SH-SY5Y (cell line): ENCODE data around the gene S100A4.

Experiments
- GATA2 ChIP-seq: IDR thresholded peaks from 2 replicates; pipeline ENCODE4 v1.6.1; 2011; ENCODE audit warnings: mild to moderate bottlenecking, low read depth, low read length
- GATA3 ChIP-seq: IDR thresholded peaks from 2 replicates; pipeline ENCODE4 v1.6.1; 2011; ENCODE audit warnings: low read depth, mild to moderate bottlenecking, low read length, moderate library complexity

GRCh38 chr1:153505576-153505975, 40.0 kb downstream of the S100A4 start:
- TF ChIP-seq GATA2 (no peak), GATA3 (no peak)
